NCI-H2081 (cell line): ENCODE measurements around the gene COTL1.
"Not testable (repeated sequence)": the region's sequence is repeated elsewhere in the genome, so short reads cannot be mapped to it uniquely, and the experiment has no call there.

ENCODE experiments used
- DNase-seq, 2 experiments: peaks; one replicate each; lab custom pipeline; 2025; lab: John Stamatoyannopoulos, UW

COTL1 gene

GRCh38 chr16:84643180-84643583 is 25.3 kb upstream of the COTL1 start:
- peak; percentile 36 to 53 for DNase-seq

DNA sequence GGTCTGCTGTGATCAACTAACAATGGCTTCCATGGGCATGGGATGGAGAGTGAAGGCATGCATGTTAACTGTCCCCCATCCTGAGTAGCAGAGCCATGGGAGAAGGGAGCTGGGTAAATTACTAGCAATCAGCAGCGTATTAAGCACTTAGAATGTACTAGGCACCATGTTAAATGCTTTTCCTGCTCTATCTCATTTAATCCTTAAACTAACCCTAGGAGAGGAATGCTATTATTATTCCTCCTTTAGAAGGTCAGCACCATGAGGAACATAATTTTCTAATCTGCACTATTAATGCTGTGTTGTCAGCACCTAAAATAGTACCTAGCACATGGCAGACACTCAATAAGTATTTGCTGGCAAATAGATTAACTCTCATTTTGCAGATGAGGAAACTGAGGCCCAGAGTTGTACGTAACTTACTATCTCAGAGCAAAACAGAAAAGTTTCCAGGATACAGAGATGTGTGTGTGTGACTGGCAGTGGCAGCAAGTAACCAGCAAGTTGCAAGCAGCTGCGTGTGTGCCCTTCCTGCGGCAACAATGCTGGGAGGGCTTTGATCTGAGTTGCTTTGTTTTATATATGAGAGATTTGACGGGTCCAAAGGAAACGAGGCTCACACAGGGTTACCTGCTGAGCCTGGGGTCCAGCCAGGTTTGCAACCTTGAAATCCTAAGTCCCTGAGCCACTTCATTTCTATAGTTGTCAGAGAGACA is 23.9 kb upstream of the COTL1 start:
- DNase-seq: no peak

GRCh38 chr16:84640145-84640544 is 22.3 kb upstream of the COTL1 start:
- DNase-seq: no peak

GRCh38 chr16:84638231-84638806 is 20.4 kb upstream of the COTL1 start:
- DNase-seq: no peak

GRCh38 chr16:84637709-84638108 is 19.8 kb upstream of the COTL1 start:
- no peak for DNase-seq

- no peak for DNase-seq
Observed at GRCh38 chr16:84635702-84636101, 17.8 kb upstream of the COTL1 start.

- no peak for DNase-seq
Observed at GRCh38 chr16:84633622-84634021, 15.7 kb upstream of the COTL1 start.

DNA sequence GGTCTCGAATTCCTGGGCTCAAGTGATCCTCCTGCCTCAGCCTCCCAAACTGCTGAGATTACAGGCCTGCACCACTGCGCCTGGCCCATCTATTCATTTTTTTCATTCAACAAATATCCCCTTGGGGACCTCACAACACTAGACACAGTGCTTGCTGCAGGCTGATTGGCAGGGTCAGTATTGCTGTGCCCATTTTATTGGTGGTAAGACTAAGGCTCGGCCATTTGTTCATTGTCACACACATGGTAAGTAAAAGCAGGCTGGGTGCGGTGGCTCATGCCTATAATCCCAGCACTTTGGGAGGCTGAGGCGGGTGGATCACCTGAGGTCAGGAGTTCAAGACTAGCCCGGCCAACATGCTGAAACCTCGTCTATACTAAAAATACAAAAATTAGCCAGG is 15.0 kb upstream of the COTL1 start:
- DNase-seq: not testable (repeated sequence)

DNA sequence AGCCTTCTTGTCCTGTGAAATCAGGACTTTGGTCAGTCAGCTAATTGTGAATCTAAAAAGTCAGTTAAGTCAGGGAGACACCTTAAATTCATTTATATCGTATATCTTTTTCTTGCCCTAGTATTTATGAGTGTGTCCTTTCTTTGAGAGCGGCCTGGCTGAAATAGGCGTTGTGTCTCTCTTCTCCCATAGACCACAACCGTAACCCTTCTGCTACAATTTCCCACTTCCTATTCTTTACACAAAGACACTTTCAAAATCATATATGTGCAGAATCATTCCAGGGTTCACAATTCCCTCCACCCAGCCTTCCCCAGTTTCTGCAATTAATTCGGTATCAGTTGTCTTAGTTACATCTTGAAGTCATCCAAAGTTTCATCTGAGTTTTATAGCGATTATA is 14.0 kb upstream of the COTL1 start:
- DNase-seq: no peak

DNA sequence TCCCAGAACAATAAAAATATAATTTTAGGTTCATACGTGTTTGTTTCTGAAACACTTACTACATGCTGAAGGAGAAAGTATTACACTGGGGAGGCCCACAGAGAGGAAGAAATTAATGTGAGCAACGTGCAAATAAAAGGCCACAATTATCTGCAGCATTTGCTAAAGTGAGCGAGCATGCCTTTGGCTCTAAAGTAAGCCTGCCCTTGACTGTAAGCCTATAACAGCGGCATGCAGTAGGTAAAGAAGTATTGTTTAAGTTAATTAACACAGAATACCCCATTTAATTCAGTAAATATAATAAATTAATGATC is 13.2 kb upstream of the COTL1 start:
- DNase-seq: no peak

DNA sequence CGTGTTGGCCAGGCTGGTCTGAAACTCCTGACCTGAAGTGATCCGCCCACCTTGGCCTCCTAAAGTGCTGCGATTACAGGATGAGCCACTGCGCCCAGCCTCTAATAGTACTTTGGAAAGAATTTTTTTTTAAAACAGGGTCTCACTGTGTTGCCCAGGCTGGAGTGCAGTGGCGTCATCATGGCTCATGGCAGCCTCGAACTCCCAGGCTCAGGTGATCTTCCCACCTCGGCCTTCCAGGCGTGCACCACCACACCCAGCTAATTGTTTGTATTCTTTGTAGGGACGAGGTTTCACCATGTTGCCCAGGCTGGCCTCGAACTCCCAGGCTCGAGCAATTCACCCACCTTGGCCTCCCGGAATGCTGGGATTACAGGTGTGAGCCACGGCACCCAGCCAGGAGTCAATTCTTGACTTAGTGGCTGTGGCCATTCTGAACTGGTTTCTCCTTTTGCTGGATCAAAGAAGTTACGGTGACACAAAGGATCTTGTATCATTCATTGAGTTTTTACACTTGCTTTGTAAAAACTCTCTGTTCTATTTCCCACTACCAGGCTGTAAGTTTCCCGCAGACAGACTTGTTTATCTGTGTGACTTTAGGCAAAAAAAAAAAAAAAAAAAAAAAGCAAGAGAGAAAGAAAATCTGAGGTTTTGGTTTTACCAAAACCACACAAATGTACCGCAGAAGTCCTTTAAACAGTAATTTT is 12.7 kb upstream of the COTL1 start:
- DNase-seq: no peak

DNA sequence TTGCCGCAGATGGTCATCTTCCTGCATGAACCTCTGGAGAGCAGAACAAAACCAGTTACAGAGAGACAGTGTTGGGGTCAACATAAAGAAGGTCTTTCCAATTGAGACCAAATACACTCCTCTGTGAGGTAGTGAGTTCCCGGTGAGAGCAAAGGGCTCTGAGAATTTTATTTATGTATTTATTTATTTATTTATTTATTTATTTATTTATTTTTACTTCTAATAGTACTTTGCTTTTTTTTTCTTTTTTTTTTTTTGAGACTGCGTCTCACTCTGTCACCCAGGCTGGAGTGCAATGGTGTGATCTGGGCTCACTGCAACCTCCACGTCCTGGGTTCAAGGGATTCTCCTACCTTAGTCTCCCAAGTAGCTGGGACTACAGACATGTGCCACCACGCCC is 12.1 kb upstream of the COTL1 start:
- no peak for DNase-seq

GRCh38 chr16:84629580-84629979 is 11.7 kb upstream of the COTL1 start:
- no peak for DNase-seq

DNA sequence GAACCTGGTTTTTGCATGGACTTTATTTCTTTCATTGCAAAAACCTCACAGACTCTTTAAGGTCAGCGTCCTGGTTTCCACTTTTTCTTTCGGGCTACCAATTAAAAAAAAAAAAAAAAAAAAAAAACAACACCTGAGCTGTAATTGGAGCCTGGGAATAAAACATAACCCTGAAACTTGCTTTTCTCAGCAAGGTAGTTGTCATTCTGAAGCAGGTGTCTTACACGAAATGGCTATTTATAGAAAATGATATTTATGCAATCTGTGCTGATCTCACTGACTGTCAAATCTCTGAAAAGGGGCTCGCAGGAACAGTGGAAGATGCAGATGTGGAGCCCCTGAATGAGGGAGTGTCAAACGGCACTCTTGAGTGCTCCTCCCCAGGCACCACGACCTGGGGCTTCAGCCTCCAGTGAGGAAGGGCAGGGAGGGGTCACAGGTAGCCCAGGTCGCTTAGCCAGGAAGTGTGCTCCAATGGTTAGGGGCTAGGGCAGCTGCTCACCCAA is 10.4 kb upstream of the COTL1 start:
- DNase-seq: no peak

DNA sequence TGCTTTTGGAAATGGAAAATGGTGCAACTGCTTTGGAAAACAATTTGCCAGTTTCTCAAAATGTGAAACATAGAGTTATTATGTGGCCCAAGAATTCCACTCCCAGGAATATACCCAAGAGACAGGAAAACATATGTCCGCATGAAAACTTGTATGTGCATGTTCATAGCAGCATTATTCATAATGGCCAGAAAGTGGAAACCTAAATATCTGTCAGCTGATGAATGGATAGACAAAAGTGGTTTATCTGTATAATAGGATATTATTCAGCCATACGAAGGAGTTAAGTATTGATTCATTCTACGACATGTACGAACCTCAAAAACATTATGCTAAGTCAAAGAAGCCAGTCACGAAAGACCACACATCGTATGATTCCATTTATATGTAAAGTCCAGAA is 7.7 kb upstream of the COTL1 start:
- no peak for DNase-seq

- DNase-seq: not testable (repeated sequence)
Observed at GRCh38 chr16:84620913-84621312, 3.0 kb upstream of the COTL1 start.

DNA sequence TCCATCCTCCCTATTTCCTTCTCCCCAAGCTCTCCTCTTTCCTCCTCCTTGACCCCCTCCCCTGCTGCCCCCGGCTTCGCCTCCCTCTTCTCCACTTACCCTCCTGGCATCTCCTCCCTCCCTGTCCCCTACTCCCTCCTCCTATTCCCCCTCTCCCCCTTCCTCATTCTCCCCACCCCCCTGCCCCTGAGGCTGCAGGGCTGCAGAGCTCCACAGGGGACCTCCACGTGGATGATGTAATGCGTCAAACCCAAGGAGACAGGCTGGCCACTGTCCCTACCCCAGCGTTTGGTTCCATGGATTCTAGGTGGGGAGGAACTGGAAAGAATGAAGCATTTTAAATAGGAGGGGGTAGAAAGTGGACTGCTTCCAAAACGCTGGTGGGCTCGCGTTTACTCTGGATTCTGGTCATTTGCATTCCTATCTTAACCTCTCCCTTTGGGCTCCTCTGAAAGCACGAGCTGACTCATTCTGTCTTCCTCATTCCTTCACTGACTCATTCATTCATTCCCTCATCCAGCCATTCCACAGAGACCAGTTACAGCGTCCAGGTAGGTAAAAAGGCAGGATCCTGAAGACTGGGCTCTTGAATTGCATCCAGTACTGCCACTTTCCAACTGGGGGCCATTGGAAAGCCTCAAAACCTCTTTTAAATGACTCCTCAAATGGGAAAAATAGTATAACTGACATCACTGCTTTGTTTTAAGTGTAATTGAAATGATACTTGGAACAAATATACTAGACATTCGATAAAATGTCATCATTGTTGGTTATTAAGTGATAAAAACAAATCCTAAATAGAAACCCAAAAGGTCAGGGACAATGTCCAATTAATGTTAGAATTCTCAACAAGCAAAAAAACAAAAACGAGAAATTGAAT is 943 bp upstream of the COTL1 start:
- peak in 1 of 2 experiments; percentile 11 for DNase-seq

DNA sequence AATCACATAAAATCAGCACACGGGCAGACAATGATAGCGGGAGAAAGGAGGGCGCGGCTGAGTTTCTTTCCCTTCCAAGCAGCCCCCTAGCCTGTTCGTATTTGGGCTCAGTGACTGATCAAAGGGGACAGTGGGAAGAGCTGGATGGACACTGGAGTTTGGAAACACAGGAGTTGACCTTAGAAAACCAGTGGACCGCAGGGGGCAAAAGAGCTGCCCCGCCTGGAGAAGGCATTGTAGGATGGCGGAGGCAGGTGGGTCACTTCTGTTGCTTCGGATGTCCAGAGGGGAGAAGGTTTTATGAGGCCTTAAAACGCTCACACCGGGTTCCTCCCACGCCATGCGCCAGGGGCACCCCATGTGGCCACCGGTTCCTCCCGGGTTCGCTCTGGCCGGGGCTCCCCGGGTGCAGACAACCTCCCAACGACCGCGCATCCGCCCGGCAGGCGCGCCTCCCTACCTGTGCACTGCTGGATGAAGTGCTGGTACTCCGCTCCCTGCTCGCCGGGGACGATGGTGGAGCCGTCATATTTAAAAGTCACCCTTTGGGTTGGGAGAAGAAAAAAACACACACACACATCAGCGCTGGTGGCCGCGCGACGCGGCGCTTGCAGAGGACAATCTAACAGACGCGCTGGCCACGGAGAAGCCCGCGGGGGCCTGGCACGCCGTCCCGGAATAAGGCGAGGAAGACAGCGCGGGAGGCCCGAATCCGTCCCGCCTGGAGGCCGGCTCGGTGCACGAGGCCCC is 662 bp downstream of the COTL1 start:
- no peak for DNase-seq

GRCh38 chr16:84616515-84616914 is 1.4 kb downstream of the COTL1 start:
- peak; percentile 8 to 32 for DNase-seq

DNA sequence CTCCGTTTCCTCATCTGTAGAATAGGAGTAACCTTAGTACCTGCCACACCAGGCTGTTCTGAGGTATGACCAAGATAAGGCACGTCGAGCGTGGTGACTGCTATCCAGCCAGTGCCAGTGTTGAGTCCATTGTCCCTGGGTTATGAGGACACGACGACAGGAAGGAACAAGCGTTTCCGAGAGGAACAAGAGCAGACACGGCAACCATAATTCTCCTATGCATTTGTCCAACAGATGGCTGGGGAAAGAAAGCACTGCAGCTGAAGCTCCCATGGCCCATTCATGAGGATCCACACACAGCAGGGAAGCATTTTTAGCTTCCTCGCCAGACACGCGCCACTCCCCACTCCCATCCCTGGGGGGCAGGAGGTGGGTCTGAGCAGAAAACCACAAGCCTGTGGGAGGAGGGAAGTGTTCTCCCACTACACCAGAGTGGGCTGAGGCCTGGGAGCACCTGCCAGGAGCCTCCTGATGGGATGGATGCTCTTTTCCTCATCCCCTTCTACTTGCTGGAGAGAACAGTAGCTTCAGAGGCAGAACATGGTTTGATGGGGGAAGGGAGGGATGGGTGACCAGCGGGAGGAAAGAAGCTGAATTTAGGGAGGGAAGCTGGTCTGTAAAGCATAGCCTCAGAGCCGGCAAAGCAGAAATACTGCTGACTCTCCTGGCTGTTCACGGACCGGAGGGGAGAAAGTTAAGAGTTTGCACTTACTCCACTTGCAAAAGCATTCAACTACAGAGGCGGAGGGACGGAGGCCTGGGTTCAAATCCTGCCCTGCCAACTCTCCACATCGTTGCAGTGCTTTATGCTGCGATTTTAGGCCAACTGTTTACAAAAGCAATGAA is 2.7 kb downstream of the COTL1 start:
- DNase-seq: peak in 1 of 2 experiments; percentile 60

DNA sequence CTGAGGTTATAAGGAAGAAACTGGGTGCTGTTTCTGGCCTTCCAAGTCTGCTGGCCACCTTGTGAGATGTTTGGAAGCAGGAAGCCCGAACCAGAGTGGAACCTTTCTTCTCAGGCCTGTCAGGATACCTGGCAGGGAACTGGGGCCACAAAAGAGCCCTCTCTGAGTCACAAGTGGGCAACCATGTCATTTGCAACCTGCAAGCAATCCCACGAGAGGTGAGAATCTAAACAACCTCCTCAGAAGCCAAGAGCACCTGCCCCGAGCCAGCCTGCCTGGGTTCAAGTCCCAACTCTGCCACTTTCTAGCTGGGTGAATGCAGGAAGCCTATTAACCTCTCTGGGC is 3.3 kb downstream of the COTL1 start:
- DNase-seq: no peak
